ENCODE measurements around the gene NOS3. TPM values are rescaled to one million over a fixed set of nuclear protein-coding genes. Genes with fewer than 3 reads are reported as not detected.

Gene NOS3
- total and polyA plus RNA-seq, 2 of the 13 experiments (the other 11 are each of a cell fraction or from before 2014, with no cell fraction given), result 3.7 to 7.5 TPM

- no peak overlapping the region for H3K4me2 ChIP-seq (ENCODE audit: low read depth, low read length)
- no peaks in the 10 kb centered on the region for H3K9me3 ChIP-seq (ENCODE audit: low read length)
- TF ChIP-seq MNT (IDR thresholded peaks at IDR 0.05) (peak; percentile 52; the same call in 1 of the 2 replicates), ZSCAN31 (CRISPR knock-in tag; IDR thresholded peaks at IDR 0.05; ENCODE audit: low read depth) (no peak)
- no peaks in the 10 kb centered on the region for H3K36me3 ChIP-seq (replicated peaks in 1 of 2; ENCODE audit: control insufficient read depth in 1 of 2, insufficient read depth in 2 of 2, low read length in 2 of 2)
- POLR2A ChIA-PET, result no interaction called here
- H4K20me1 ChIP-seq (ENCODE audit: insufficient read depth, low read length), result no peaks in the 10 kb centered on the region
- FAIRE-seq (no peak), ATAC-seq (no peak), DNase-seq (ENCODE audit: low spot score) (no peak)
- no peak overlapping the region for H3K4me3 ChIP-seq (replicated peaks in 1 of 3; ENCODE audit: insufficient read depth in 1 of 3, low read depth in 2 of 3, low read length in 3 of 3)
- H3K4me1 ChIP-seq (ENCODE audit: insufficient read depth, low read length), result no peaks in the 10 kb centered on the region
- no peak overlapping the region for H3K9ac ChIP-seq (ENCODE audit: insufficient read depth, low read depth, low read length)
- intact Hi-C loops (cut with micrococcal nuclease; ENCODE audit: unreplicated experiment) (no loop called here), in situ Hi-C loops (cut with HindIII; ENCODE audit: extremely low pct_ligation_motif_present, low pct_unique_long_range_greater_than_20kb) (no loop called here)
- H2AFZ ChIP-seq (ENCODE audit: low read length), result no peak overlapping the region
- H3K79me2 ChIP-seq (ENCODE audit: insufficient read depth, low read length), result no peaks in the 10 kb centered on the region
- H3K27ac ChIP-seq (ENCODE audit: extremely low read length, insufficient read depth, low read length), result no peak overlapping the region
- no TSS peak for BruUV-seq (replicated peaks)
- H3K27me3 ChIP-seq (ENCODE audit: control insufficient read depth in 1 of 2, insufficient read depth in 2 of 2, low read length in 2 of 2), result peaks cover 6 to 66% of the 10 kb centered on the region in 2 experiments; a peak in 4 of 5 replicates
- CTCF ChIA-PET (ENCODE audit: low intra/inter-chr PET ratio, low total read pairs), result no interaction called here
- 14% methylated on average over 11 of the region's 14 CpGs for whole genome bisulfite sequencing (ENCODE audit: low lambda C conversion rate)
These were observed 48.7 kb upstream of the NOS3 start for GRCh38 chr7:150942001-150942590.

- Histone ChIP-seq H3K4me2 (ENCODE audit: low read depth, low read length) (no peak overlapping the region), H3K9ac (ENCODE audit: insufficient read depth, low read depth, low read length) (no peak overlapping the region), H2AFZ (ENCODE audit: low read length) (no peak overlapping the region), H4K20me1 (ENCODE audit: insufficient read depth, low read length) (no peaks in the 10 kb centered on the region), H3K36me3 (replicated peaks in 1 of 2; ENCODE audit: control insufficient read depth in 1 of 2, insufficient read depth in 2 of 2, low read length in 2 of 2) (no peaks in the 10 kb centered on the region), H3K79me2 (ENCODE audit: insufficient read depth, low read length) (no peaks in the 10 kb centered on the region), H3K4me3 (replicated peaks in 1 of 3; ENCODE audit: insufficient read depth in 1 of 3, low read depth in 2 of 3, low read length in 3 of 3) (no peak overlapping the region), H3K4me1 (ENCODE audit: insufficient read depth, low read length) (no peaks in the 10 kb centered on the region), H3K27me3 (ENCODE audit: control insufficient read depth in 1 of 2, insufficient read depth in 2 of 2, low read length in 2 of 2) (peaks cover 8 to 60% of the 10 kb centered on the region in 2 experiments; a peak in 4 of 5 replicates), H3K9me3 (ENCODE audit: low read length) (no peaks in the 10 kb centered on the region), H3K27ac (ENCODE audit: extremely low read length, insufficient read depth, low read length) (no peak overlapping the region)
- no peak for ATAC-seq
- WGBS (ENCODE audit: low lambda C conversion rate), result 48% methylated on average over 3 of the region's 13 CpGs
- no TSS peak for BruUV-seq (replicated peaks)
- in situ Hi-C loops (cut with HindIII; ENCODE audit: extremely low pct_ligation_motif_present, low pct_unique_long_range_greater_than_20kb), result no loop called here
- intact Hi-C loops (cut with micrococcal nuclease; ENCODE audit: unreplicated experiment), result no loop called here
- ChIA-PET CTCF (ENCODE audit: low intra/inter-chr PET ratio, low total read pairs) (no interaction called here), POLR2A (no interaction called here)
- FAIRE-seq, result no peak
- no peak for DNase-seq (ENCODE audit: low spot score)
- no peak for TF ChIP-seq TGIF2 (CRISPR knock-in tag; IDR thresholded peaks at IDR 0.05)
- TF ChIP-seq GTF2F1 (IDR thresholded peaks at IDR 0.05; ENCODE audit: low read length), result no peak
- no peak for TF ChIP-seq DDIT3 (CRISPR knock-in tag; IDR thresholded peaks at IDR 0.05)
- no peak for TF ChIP-seq SALL1 (CRISPR knock-in tag; IDR thresholded peaks at IDR 0.05)
- no peak for TF ChIP-seq HNF1A (IDR thresholded peaks at IDR 0.05; ENCODE audit: low read depth)
- no peak for TF ChIP-seq HNF1A (CRISPR knock-in tag; IDR thresholded peaks at IDR 0.05; ENCODE audit: borderline replicate concordance)
- no peak for TF ChIP-seq FOSL2 (CRISPR knock-in tag; IDR thresholded peaks at IDR 0.05)
- no peak for TF ChIP-seq ZSCAN25 (CRISPR knock-in tag; IDR thresholded peaks at IDR 0.05)
- TF ChIP-seq ZNF337 (CRISPR knock-in tag; IDR thresholded peaks at IDR 0.05; ENCODE audit: borderline replicate concordance, low read depth), result no peak
- no peak for TF ChIP-seq HHEX (CRISPR knock-in tag; IDR thresholded peaks at IDR 0.05)
These were observed 48.0 kb upstream of the NOS3 start for GRCh38 chr7:150942591-150943452.
